OCI-LY3 (cell line): ENCODE results near the gene TCF7.
A peak's percentile ranks its signal among the peaks of the same experiment; 100 is the strongest.

Experiments used
- H2AFZ ChIP-seq: fragments of 200-600, 300-600 bp; shearing (Covaris generic); 2 replicates; pipeline ENCODE4 v1.6.0; 2014; ENCODE audit warnings: antibody characterized with exemption, low read depth, low read length
- H3K27ac ChIP-seq: fragments of 200-600, 300-600 bp; sonication (generic); 2 replicates; pipeline ENCODE4 v1.5.1; 2014; ENCODE audit warnings: mild to moderate bottlenecking, low read length, moderate library complexity, mixed read lengths
- H3K27me3 ChIP-seq: fragments of 200-600, 300-600 bp; sonication (generic); 2 replicates; pipeline ENCODE4 v1.6.1; 2014; ENCODE audit warnings: low read depth, low read length, mixed read lengths
- H3K36me3 ChIP-seq: fragments of 200-600, 300-600 bp; sonication (generic); replicated peaks from 2 replicates; pipeline ENCODE3; 2014; ENCODE audit warnings: low read depth, low read length, mixed read lengths
- H3K4me1 ChIP-seq: fragments of 300-600, 200-600 bp; sonication (generic); 2 replicates; pipeline ENCODE4 v1.6.1; 2014; ENCODE audit warnings: low read length, mixed read lengths
- H3K4me2 ChIP-seq: fragments of 200-600, 300-600 bp; sonication (generic); 2 replicates; pipeline ENCODE4 v1.6.1; 2014; ENCODE audit warnings: low read length, mixed read lengths
- H3K4me3 ChIP-seq: fragments of 300-600, 200-600 bp; sonication (generic); 2 replicates; pipeline ENCODE4 v1.5.1; 2014; ENCODE audit warnings: antibody characterized with exemption, mild to moderate bottlenecking, low read length, moderate library complexity
- H3K79me2 ChIP-seq: fragments of 300-600, 200-600 bp; shearing (Covaris generic); 2 replicates; pipeline ENCODE4 v1.6.1; 2014; ENCODE audit warnings: mild to moderate bottlenecking, low read length, mixed read lengths
- H3K9ac ChIP-seq: fragments of 300-600, 200-600 bp; shearing (Covaris generic); 2 replicates; pipeline ENCODE4 v1.6.0; 2014; ENCODE audit warnings: mild to moderate bottlenecking, low read length, moderate library complexity
- H3K9me3 ChIP-seq: fragments of 200-600, 300-600 bp; shearing (Covaris generic); 2 replicates; pipeline ENCODE4 v1.6.1; 2014; ENCODE audit warnings: low read length, mixed read lengths; ENCODE audit not compliant: insufficient read depth
- H4K20me1 ChIP-seq: fragments of 200-600, 300-600 bp; sonication (generic); 2 replicates; pipeline ENCODE4 v1.6.1; 2016; ENCODE audit warnings: low read length, mixed read lengths; ENCODE audit not compliant: insufficient read depth
- EZH2phosphoT487 ChIP-seq: fragments of 200-600 bp; shearing (Covaris generic); IDR thresholded peaks from 2 replicates; pipeline ENCODE4 v1.6.1; 2018; ENCODE audit warnings: antibody characterized with exemption, mixed run types, low read depth
- TF ChIP-seq, protein P1 (sequence below): fragments of 200-600, 300-600 bp; sonication (generic); IDR thresholded peaks from 2 replicates; pipeline ENCODE4 v1.5.1; 2014; ENCODE audit warnings: antibody characterized with exemption, low read length, low read depth

The TCF7 gene

GRCh38 chr5:134113902-134114875 is at the start of gene TCF7:
Gene TCF7 (plus strand): TSS chr5:134114681. CDS start chr5:134114907, 226 bp downstream.
- peak within 1 kb of the TSS; percentile 42; the same call in 1 of the 2 replicates for H2AFZ ChIP-seq
- H4K20me1 ChIP-seq, result no peaks in the 10 kb centered on the region
- TF ChIP-seq, protein P1, sequence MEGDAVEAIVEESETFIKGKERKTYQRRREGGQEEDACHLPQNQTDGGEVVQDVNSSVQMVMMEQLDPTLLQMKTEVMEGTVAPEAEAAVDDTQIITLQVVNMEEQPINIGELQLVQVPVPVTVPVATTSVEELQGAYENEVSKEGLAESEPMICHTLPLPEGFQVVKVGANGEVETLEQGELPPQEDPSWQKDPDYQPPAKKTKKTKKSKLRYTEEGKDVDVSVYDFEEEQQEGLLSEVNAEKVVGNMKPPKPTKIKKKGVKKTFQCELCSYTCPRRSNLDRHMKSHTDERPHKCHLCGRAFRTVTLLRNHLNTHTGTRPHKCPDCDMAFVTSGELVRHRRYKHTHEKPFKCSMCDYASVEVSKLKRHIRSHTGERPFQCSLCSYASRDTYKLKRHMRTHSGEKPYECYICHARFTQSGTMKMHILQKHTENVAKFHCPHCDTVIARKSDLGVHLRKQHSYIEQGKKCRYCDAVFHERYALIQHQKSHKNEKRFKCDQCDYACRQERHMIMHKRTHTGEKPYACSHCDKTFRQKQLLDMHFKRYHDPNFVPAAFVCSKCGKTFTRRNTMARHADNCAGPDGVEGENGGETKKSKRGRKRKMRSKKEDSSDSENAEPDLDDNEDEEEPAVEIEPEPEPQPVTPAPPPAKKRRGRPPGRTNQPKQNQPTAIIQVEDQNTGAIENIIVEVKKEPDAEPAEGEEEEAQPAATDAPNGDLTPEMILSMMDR, result no peak
- TF ChIP-seq EZH2phosphoT487, result no peak
- H3K4me1 ChIP-seq, result peaks cover 25% of the 10 kb centered on the region
- H3K4me3 ChIP-seq, result peak within 1 kb of the TSS; percentile 78
- H3K9ac ChIP-seq, result peak within 1 kb of the TSS; percentile 61; the same call in 1 of the 2 replicates
- peaks cover 15% of the 10 kb centered on the region for H3K27me3 ChIP-seq
- no peaks in the 10 kb centered on the region for H3K36me3 ChIP-seq
- H3K79me2 ChIP-seq, result no peaks in the 10 kb centered on the region
- peak within 1 kb of the TSS; percentile 80 for H3K4me2 ChIP-seq
- no peaks in the 10 kb centered on the region for H3K9me3 ChIP-seq
- H3K27ac ChIP-seq, result no peak within 1 kb of the TSS

DNA sequence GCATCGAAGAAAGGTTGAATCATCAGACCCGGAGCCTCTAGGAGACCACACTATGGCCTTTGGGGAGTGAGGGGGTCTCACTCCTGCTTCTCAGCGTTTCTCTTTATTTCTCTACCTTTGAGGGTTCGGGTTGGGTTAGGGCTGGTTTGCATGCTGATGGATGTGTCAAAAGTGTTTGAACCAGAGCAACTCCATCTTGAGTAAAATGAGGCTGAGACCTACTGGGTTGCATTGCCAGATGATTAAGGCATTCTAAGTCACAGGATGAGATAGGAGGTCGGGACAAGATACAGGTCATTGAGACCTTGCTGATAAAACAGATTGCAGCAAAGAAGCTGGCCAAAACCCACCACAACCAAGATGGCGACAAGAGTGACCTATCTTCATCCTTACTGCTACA is 44.9 kb upstream of the TCF7 start:
- Histone ChIP-seq H3K27ac (no peak overlapping the region), H3K36me3 (no peaks in the 10 kb centered on the region), H3K4me1 (peaks cover 27% of the 10 kb centered on the region), H3K4me3 (no peak overlapping the region), H3K4me2 (no peak overlapping the region), H3K79me2 (no peaks in the 10 kb centered on the region), H4K20me1 (no peaks in the 10 kb centered on the region), H3K9ac (no peak overlapping the region), H3K27me3 (no peaks in the 10 kb centered on the region), H2AFZ (no peak overlapping the region), H3K9me3 (no peaks in the 10 kb centered on the region)
- no peak for TF ChIP-seq EZH2phosphoT487
- TF ChIP-seq, protein P1, result no peak

DNA sequence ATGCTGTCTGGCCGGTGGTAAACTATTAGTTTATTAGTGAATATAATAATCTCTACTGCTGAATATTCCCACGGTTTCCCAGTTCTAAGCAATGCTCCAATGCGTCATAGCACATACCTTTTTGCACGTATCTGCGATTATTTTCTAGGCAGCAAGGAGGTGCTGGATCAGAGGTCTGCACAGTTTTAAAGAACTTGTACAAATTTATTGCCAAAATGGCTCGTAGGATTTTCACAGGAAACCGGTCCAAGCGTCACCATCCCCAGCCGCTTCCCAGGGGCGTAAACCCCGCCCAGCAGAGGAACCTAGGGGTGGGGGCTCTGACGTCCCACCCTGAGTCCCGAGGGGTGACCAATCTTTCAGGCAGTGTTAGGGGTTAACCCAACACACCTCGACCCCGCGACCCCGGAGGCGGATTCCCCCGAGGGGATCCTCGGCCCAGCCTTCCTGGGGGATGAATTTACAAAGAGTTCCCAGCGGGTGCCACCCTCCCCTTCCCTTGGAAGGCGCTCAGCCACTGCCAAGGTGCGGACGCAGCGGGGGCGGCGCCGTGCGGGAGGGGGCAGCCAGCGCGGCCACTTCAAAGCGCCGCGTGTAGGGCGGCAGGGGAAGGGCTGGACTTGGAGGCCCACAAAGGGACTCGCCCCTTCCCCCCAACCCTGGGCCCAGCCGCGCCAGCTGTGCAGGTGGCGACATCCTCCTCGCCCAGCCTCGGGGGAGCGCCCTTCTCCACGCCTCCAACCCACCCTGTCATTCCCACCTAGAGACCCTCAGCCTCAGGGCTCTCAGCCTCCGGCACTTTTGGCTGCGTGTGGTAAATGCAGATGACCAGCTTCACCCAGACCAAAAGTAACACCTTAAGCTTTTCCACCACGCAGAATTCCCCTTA is 43.5 kb upstream of the TCF7 start:
- Histone ChIP-seq H2AFZ (peak overlapping the region; percentile 75), H3K4me3 (peak overlapping the region; percentile 82), H3K4me2 (peak overlapping the region; percentile 99), H3K4me1 (peaks cover 27% of the 10 kb centered on the region), H3K27me3 (no peaks in the 10 kb centered on the region), H3K27ac (peak overlapping the region; percentile 44), H4K20me1 (no peaks in the 10 kb centered on the region), H3K9ac (peak overlapping the region; percentile 75), H3K9me3 (no peaks in the 10 kb centered on the region), H3K79me2 (no peaks in the 10 kb centered on the region), H3K36me3 (no peaks in the 10 kb centered on the region)
- no peak for TF ChIP-seq EZH2phosphoT487
- TF ChIP-seq, protein P1, result peak; percentile 18; the same call in 1 of the 2 replicates
